SK-N-SH (cell line): Measurements from ENCODE around the gene CYP2R1. TPM values are rescaled to one million over a fixed set of nuclear protein-coding genes. Genes with fewer than 3 reads are reported as not detected.

Source experiments
- CTCF ChIA-PET: fragments of 300-600, 350-600 bp; formaldehyde crosslinking; extraction: SDS; loops from one replicate; lab custom pipeline; 2021; lab: Yijun Ruan, JAX
- POLR2A ChIA-PET: fragments of 350-600 bp; sonication (Branson Sonifier 250); formaldehyde crosslinking; extraction: SDS; loops from one replicate; lab custom pipeline; 2020; ENCODE audit warnings: antibody characterized with exemption, inconsistent platforms; lab: Yijun Ruan, JAX
- DNase-seq: peaks from one replicate; pipeline ENCODE4 v3.0.0; 2012
- H2AFZ ChIP-seq: fragments of 200-600 bp; sonication (generic); 2 replicates; pipeline ENCODE4 v1.8.1; 2016; ENCODE audit warnings: antibody characterized with exemption, mild to moderate bottlenecking, low read depth
- H3F3A ChIP-seq: fragments of 200-600 bp; sonication (generic); replicated peaks from 2 replicates; pipeline ENCODE3; 2016; ENCODE audit warnings: antibody characterized with exemption, mild to moderate bottlenecking; ENCODE audit not compliant: insufficient read depth
- H3K27ac ChIP-seq, 2 experiments: fragments of 200-500 bp in 1 of 2; fragments of 200-600 bp in 1 of 2; sonication (Bioruptor generic) in 1 of 2; sonication (generic), shearing (Covaris generic) in 1 of 2; 2 replicates each; pipeline versions ENCODE4 v1.5.1 to v1.6.1; 2014 to 2016; ENCODE audit warnings: low read depth in 2 of 2, inconsistent platforms in 1 of 2, low read length in 1 of 2, mild to moderate bottlenecking in 1 of 2, mixed read lengths in 1 of 2
- H3K27me3 ChIP-seq: fragments of 200-600 bp; sonication (generic), shearing (Covaris generic); 2 replicates; pipeline ENCODE4 v1.6.1; 2016; ENCODE audit warnings: mixed run types; ENCODE audit not compliant: insufficient read depth
- H3K36me3 ChIP-seq, 2 experiments: fragments of 200-500 bp in 1 of 2; fragments of 200-600 bp in 1 of 2; sonication (Bioruptor generic) in 1 of 2; sonication (generic) in 1 of 2; replicated peaks in 1 of 2; 2 replicates each; pipeline versions ENCODE3 to v1.5.1; 2014 to 2016; ENCODE audit warnings: low read length in 1 of 2, mild to moderate bottlenecking in 1 of 2; ENCODE audit not compliant: insufficient read depth in 2 of 2, control insufficient read depth in 1 of 2
- H3K4me1 ChIP-seq, 2 experiments: fragments of 200-500 bp in 1 of 2; fragments of 200-600 bp in 1 of 2; sonication (Bioruptor generic) in 1 of 2; sonication (generic), shearing (Covaris generic) in 1 of 2; 2 replicates each; pipeline versions ENCODE4 v1.5.1 to v1.6.1; 2014 to 2016; ENCODE audit warnings: low read depth in 1 of 2, low read length in 1 of 2, mixed run types in 1 of 2; ENCODE audit not compliant: insufficient read depth in 2 of 2, control insufficient read depth in 1 of 2
- H3K4me2 ChIP-seq: fragments of 200-600 bp; sonication (generic), shearing (Covaris generic); 2 replicates; pipeline ENCODE4 v1.6.1; 2017; ENCODE audit warnings: mixed run types
- H3K4me3 ChIP-seq, 2 experiments: fragments of 200-500 bp in 1 of 2; fragments of 200-600 bp in 1 of 2; sonication (Bioruptor generic) in 1 of 2; sonication (generic), shearing (Covaris generic) in 1 of 2; 2 replicates each; pipeline versions ENCODE4 v1.5.1 to v1.8.1; 2014 to 2016; ENCODE audit warnings: low read depth in 2 of 2, inconsistent platforms in 1 of 2, low read length in 1 of 2, mild to moderate bottlenecking in 1 of 2, mixed read lengths in 1 of 2, moderate library complexity in 1 of 2
- H3K79me2 ChIP-seq: fragments of 200-600 bp; sonication (generic); 2 replicates; pipeline ENCODE4 v1.8.1; 2017; ENCODE audit warnings: mild to moderate bottlenecking; ENCODE audit not compliant: insufficient read depth
- H3K9ac ChIP-seq: fragments of 200-600 bp; sonication (generic); 2 replicates; pipeline ENCODE4 v1.6.1; 2017; ENCODE audit warnings: mixed run types
- H3K9me2 ChIP-seq: fragments of 200-600 bp; sonication (generic); 2 replicates; pipeline ENCODE4 v1.6.1; 2017; ENCODE audit warnings: mixed run types
- H3K9me3 ChIP-seq: fragments of 200-600 bp; sonication (generic); 2 replicates; pipeline ENCODE4 v1.6.1; 2017; ENCODE audit warnings: mixed run types, mild to moderate bottlenecking, moderate library complexity
- H4K20me1 ChIP-seq: fragments of 200-600 bp; sonication (generic); 2 replicates; pipeline ENCODE4 v1.6.1; 2017; ENCODE audit warnings: mild to moderate bottlenecking, mixed run types; ENCODE audit not compliant: insufficient read depth
- FOXJ3 ChIP-seq: sonication (generic); formaldehyde crosslinking; IDR thresholded peaks from 2 replicates; pipeline ENCODE4 v1.5.1; 2020; ENCODE audit warnings: mild to moderate bottlenecking, missing genetic modification reagents
- JUND ChIP-seq: IDR thresholded peaks from 2 replicates; pipeline ENCODE4 v1.4.0; 2012
- REST ChIP-seq: IDR thresholded peaks from 2 replicates; pipeline ENCODE4 v1.6.1; 2012; ENCODE audit warnings: mild to moderate bottlenecking, low read depth, low read length, moderate library complexity
- SIN3A ChIP-seq: IDR thresholded peaks from 2 replicates; pipeline ENCODE4 v1.6.1; 2012; ENCODE audit warnings: low read depth, mild to moderate bottlenecking, low read length, moderate library complexity, borderline replicate concordance
- TCF12 ChIP-seq: IDR thresholded peaks from 2 replicates; pipeline ENCODE4 v1.4.0; 2012
- YY1 ChIP-seq: IDR thresholded peaks from 2 replicates; pipeline ENCODE4 v1.4.0; 2012; ENCODE audit warnings: low read depth, mild to moderate bottlenecking
- ZBTB33 ChIP-seq: IDR thresholded peaks from 2 replicates; pipeline ENCODE4 v1.4.0; 2012; ENCODE audit warnings: low read depth, borderline replicate concordance
- WGBS: methylation state at CpG from one replicate; pipeline ENCODE4 v1.1.6; 2017; ENCODE audit warnings: low lambda C conversion rate; 5-methylcytosine and 5-hydroxymethylcytosine counted together
- polyA plus RNA-seq, 3 experiments: library from polyadenylated mRNA; depleted of rRNA; stranded (reverse); fragments of >200 nt; gene quantifications; 2 replicates each; pipeline ENCODE4 v1.2.3, GENCODE V29; 2012

Gene CYP2R1
- polyA plus RNA-seq, 1 of the 3 experiments (the other 2 are of a cell fraction): 9.3 TPM

DNA sequence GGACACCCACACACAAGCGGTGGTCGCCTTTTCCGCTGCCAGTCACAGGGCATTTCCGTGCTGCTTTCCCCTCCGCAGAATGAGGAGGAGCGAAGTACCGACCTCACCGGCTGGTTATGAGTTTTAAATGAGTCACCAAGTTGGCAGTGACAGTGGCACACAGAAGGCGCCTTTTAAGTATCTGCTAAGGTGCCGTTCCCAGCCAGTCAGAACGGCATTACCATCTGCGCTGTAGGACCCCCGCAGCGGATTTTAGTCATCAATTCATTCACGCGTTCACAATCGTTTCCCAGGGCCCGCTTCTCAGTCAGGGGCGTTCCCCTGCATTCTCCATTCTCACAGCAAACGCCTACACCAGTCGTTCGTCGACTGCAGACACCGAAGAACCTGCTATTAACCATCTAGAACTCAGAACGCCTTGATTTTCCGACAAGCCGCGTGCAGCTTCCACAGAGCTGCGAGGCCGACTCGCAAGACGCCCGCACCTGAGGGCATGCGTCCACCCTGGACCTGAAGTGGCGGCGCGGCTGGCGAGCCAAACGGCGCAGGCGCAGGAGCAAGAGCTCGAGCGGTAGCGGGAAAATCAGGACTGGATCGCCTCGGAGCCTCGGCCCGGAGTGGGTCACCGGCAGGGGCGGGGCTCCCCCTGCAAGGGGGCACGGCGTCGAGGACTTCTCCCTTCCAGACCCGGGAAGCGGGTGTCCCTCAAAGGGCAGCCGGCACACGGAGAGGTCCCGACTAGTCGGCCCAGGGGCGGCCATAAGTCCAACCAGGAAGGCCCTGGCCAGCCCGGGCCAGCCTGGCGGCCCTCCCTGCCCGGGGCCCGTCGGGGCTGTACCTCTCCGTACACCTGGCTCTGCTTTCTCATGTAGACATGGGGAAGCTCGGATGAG lies 642 bp downstream of the CYP2R1 start (continued):
- TF ChIP-seq JUND: peak; percentile 45
- TF ChIP-seq REST: no peak
- TF ChIP-seq YY1: no peak; the same call in 1 of the 2 replicates
- no peak; the same call in 1 of the 2 replicates for TF ChIP-seq SIN3A
- TF ChIP-seq ZBTB33: no peak
- peak; percentile 28; the same call in 1 of the 2 replicates for TF ChIP-seq TCF12
- TF ChIP-seq, all 33 proteins: peak for 12

GRCh38 chr11:14886513-14886912 lies 5.5 kb downstream of the CYP2R1 start:
- POLR2A ChIA-PET: no interaction called here
- H3K4me1 ChIP-seq: no peaks in the 10 kb centered on the region; a peak in 1 of 4 replicates

More at GRCh38 chr11:14886513-14886912, 5.5 kb downstream of the CYP2R1 start:
- H3K4me2 ChIP-seq: no peak overlapping the region
- no peak overlapping the region for H3K9ac ChIP-seq
- DNase-seq: no peak
- CTCF ChIA-PET: interaction anchor here (0.7 to 1.3 kb wide), 2 partner anchors 68 to 88 kb away, joined by 3 read pairs; no protein-coding TSS in a partner anchor
- H3K27me3 ChIP-seq: no peaks in the 10 kb centered on the region
- H2AFZ ChIP-seq: no peak overlapping the region
- H4K20me1 ChIP-seq: no peaks in the 10 kb centered on the region
- H3K9me3 ChIP-seq: no peaks in the 10 kb centered on the region
- no peak overlapping the region for H3K4me3 ChIP-seq
- H3K36me3 ChIP-seq: peaks cover 0 to 9% of the 10 kb centered on the region in 2 experiments
- no peaks in the 10 kb centered on the region for H3F3A ChIP-seq
- H3K27ac ChIP-seq: no peak overlapping the region
- TF ChIP-seq FOXJ3 (CRISPR knock-in tag): no peak
- no peak for TF ChIP-seq ZBTB33
- no peak for TF ChIP-seq REST
- H3K79me2 ChIP-seq: peaks cover 12% of the 10 kb centered on the region
- no peaks in the 10 kb centered on the region for H3K9me2 ChIP-seq
- 61% methylated on average over 1 of the region's 1 CpG for WGBS
